Thyroid gland (tissue), 4 donors: ENCODE data around the gene CFAP300.

Experiments
- CTCF ChIP-seq, 6 experiments: fragments of 200-600 bp in 3 of 6; fragments of 450-650 bp in 3 of 6; sonication (generic) in 3 of 6; IDR thresholded peaks; one replicate each; pipeline ENCODE4 v1.5.1; 2016 to 2019; ENCODE audit warnings: antibody characterized with exemption in 6 of 6, mild to moderate bottlenecking in 2 of 6, inconsistent platforms in 1 of 6, moderate library complexity in 1 of 6
- POLR2A ChIP-seq, 2 donors: fragments of 450-650 bp; IDR thresholded peaks; one replicate each; pipeline ENCODE4 v1.6.1; 2017; ENCODE audit warnings: antibody characterized with exemption in 2 of 2, mild to moderate bottlenecking in 2 of 2, moderate library complexity in 1 of 2

GRCh38 chr11:102111011-102111786 is 64.0 kb downstream of the CFAP300 start:
- TF ChIP-seq CTCF (IDR thresholded peaks at IDR 0.05) (peak in 1 of 6 experiments; percentile 9), POLR2A (IDR thresholded peaks at IDR 0.05) (peak in 1 of 2 donors; percentile 66)
